ENCODE results near the gene SLC1A4.

The SLC1A4 gene

GRCh38 chr2:65015731-65016130, 26.5 kb downstream of the SLC1A4 start:
- Histone ChIP-seq H3K79me2 (ENCODE audit: insufficient read depth, low read length) (peaks cover 5% of the 10 kb centered on the region; the same call in 1 of the 2 replicates), H3K9me2 (replicated peaks; ENCODE audit: insufficient read depth, low read length) (no peaks in the 10 kb centered on the region), H3K27ac (ENCODE audit: low read depth, low read length) (no peak overlapping the region), H3K4me2 (ENCODE audit: low read depth, low read length, poor library complexity, severe bottlenecking) (no peak overlapping the region), H3K9ac (ENCODE audit: low read length) (no peak overlapping the region), H4K20me1 (ENCODE audit: low read depth, low read length) (no peaks in the 10 kb centered on the region; the same call in 1 of the 2 replicates), H2AFZ (ENCODE audit: low read depth, low read length, severe bottlenecking) (no peak overlapping the region), H3K9me3 (ENCODE audit: insufficient read depth, low read length) (no peaks in the 10 kb centered on the region), H3F3A (ENCODE audit: insufficient read depth) (no peaks in the 10 kb centered on the region; the same call in 1 of the 2 replicates), H3K4me3 (ENCODE audit: insufficient read depth, low read length, poor library complexity, severe bottlenecking) (no peak overlapping the region), H3K36me3 (ENCODE audit: low read length) (peaks cover 65% of the 10 kb centered on the region), H3K27me3 (ENCODE audit: low read length) (no peaks in the 10 kb centered on the region)
- TF ChIP-seq EZH2phosphoT487 (conservative IDR thresholded peaks at IDR 0.05; ENCODE audit: low read length) (no peak), CTCF (IDR thresholded peaks at IDR 0.05; ENCODE audit: insufficient read depth, low read length, poor library complexity, severe bottlenecking) (no peak)

GRCh38 chr2:65016789-65017188, 27.6 kb downstream of the SLC1A4 start:
- Histone ChIP-seq H3K27me3 (ENCODE audit: low read length) (no peaks in the 10 kb centered on the region), H2AFZ (ENCODE audit: low read depth, low read length, severe bottlenecking) (no peak overlapping the region), H3K9me3 (ENCODE audit: insufficient read depth, low read length) (no peaks in the 10 kb centered on the region), H3K9ac (ENCODE audit: low read length) (no peak overlapping the region), H3K4me3 (ENCODE audit: insufficient read depth, low read length, poor library complexity, severe bottlenecking) (no peak overlapping the region), H3K79me2 (ENCODE audit: insufficient read depth, low read length) (no peaks in the 10 kb centered on the region), H4K20me1 (ENCODE audit: low read depth, low read length) (no peaks in the 10 kb centered on the region), H3F3A (ENCODE audit: insufficient read depth) (no peaks in the 10 kb centered on the region; the same call in 1 of the 2 replicates), H3K9me2 (replicated peaks; ENCODE audit: insufficient read depth, low read length) (no peaks in the 10 kb centered on the region), H3K4me2 (ENCODE audit: low read depth, low read length, poor library complexity, severe bottlenecking) (no peak overlapping the region), H3K27ac (ENCODE audit: low read depth, low read length) (no peak overlapping the region), H3K36me3 (ENCODE audit: low read length) (peaks cover 60% of the 10 kb centered on the region)
- no peak for TF ChIP-seq CTCF (IDR thresholded peaks at IDR 0.05; ENCODE audit: insufficient read depth, low read length, poor library complexity, severe bottlenecking)
- no peak for TF ChIP-seq EZH2phosphoT487 (conservative IDR thresholded peaks at IDR 0.05; ENCODE audit: low read length)

- Histone ChIP-seq H3F3A (ENCODE audit: insufficient read depth) (no peaks in the 10 kb centered on the region; the same call in 1 of the 2 replicates), H3K27ac (ENCODE audit: low read depth, low read length) (no peak overlapping the region), H3K79me2 (ENCODE audit: insufficient read depth, low read length) (no peaks in the 10 kb centered on the region), H2AFZ (ENCODE audit: low read depth, low read length, severe bottlenecking) (no peak overlapping the region), H3K4me2 (ENCODE audit: low read depth, low read length, poor library complexity, severe bottlenecking) (no peak overlapping the region), H3K9me2 (replicated peaks; ENCODE audit: insufficient read depth, low read length) (no peaks in the 10 kb centered on the region), H3K9ac (ENCODE audit: low read length) (no peak overlapping the region), H3K9me3 (ENCODE audit: insufficient read depth, low read length) (no peaks in the 10 kb centered on the region), H4K20me1 (ENCODE audit: low read depth, low read length) (no peaks in the 10 kb centered on the region), H3K4me3 (ENCODE audit: insufficient read depth, low read length, poor library complexity, severe bottlenecking) (no peak overlapping the region), H3K27me3 (ENCODE audit: low read length) (no peaks in the 10 kb centered on the region), H3K36me3 (ENCODE audit: low read length) (peaks cover 60% of the 10 kb centered on the region)
- TF ChIP-seq CTCF (IDR thresholded peaks at IDR 0.05; ENCODE audit: insufficient read depth, low read length, poor library complexity, severe bottlenecking) (peak; percentile 10), EZH2phosphoT487 (conservative IDR thresholded peaks at IDR 0.05; ENCODE audit: low read length) (no peak)
Measured at GRCh38 chr2:65017335-65017734, 28.1 kb downstream of the SLC1A4 start.
